HepG2 (cell line): ENCODE results near the gene SETD5. TPM values are rescaled to one million over a fixed set of nuclear protein-coding genes. Genes with fewer than 3 reads are reported as not detected.
A peak's percentile ranks its signal among the peaks of the same experiment; 100 is the strongest.

Source experiments
- ADNP ChIP-seq: sonication (generic); formaldehyde crosslinking; IDR thresholded peaks from 2 replicates; pipeline ENCODE4 v1.4.0; 2020; ENCODE audit warnings: missing genetic modification reagents
- HDAC2 ChIP-seq: sonication (generic); formaldehyde crosslinking; IDR thresholded peaks from 2 replicates; pipeline ENCODE4 v1.4.0; 2020; ENCODE audit warnings: missing genetic modification reagents
- HMG20A ChIP-seq: IDR thresholded peaks from 2 replicates; pipeline ENCODE4 v1.6.1; 2016; ENCODE audit warnings: borderline replicate concordance
- KMT2A ChIP-seq: sonication (generic); formaldehyde crosslinking; IDR thresholded peaks from 2 replicates; pipeline ENCODE4 v1.4.0; 2020; ENCODE audit warnings: missing genetic modification reagents
- NFE2 ChIP-seq: sonication (generic); formaldehyde crosslinking; IDR thresholded peaks from 2 replicates; pipeline ENCODE4 v1.4.0; 2020; ENCODE audit warnings: missing genetic modification reagents
- NFYB ChIP-seq: sonication (generic); formaldehyde crosslinking; IDR thresholded peaks from 2 replicates; pipeline ENCODE4 v1.4.0; 2020; ENCODE audit warnings: missing genetic modification reagents
- SETDB1 ChIP-seq: sonication (generic); formaldehyde crosslinking; IDR thresholded peaks from 2 replicates; pipeline ENCODE4 v1.5.1; 2020; ENCODE audit warnings: missing genetic modification reagents, mild to moderate bottlenecking, borderline replicate concordance
- ZMYM2 ChIP-seq: sonication (generic); formaldehyde crosslinking; IDR thresholded peaks from 2 replicates; pipeline ENCODE4 v1.8.0; 2022; ENCODE audit warnings: mild to moderate bottlenecking, missing genetic modification reagents
- ZNF33A ChIP-seq: sonication (generic); formaldehyde crosslinking; IDR thresholded peaks from 2 replicates; pipeline ENCODE4 v1.5.1; 2020; ENCODE audit warnings: missing genetic modification reagents, mild to moderate bottlenecking, moderate library complexity, borderline replicate concordance
- ZNF446 ChIP-seq: sonication (generic); formaldehyde crosslinking; IDR thresholded peaks from 2 replicates; pipeline ENCODE4 v1.5.0; 2020; ENCODE audit warnings: mild to moderate bottlenecking, missing genetic modification reagents
- ZNF501 ChIP-seq: sonication (generic); formaldehyde crosslinking; IDR thresholded peaks from 2 replicates; pipeline ENCODE4 v1.5.1; 2020; ENCODE audit warnings: mild to moderate bottlenecking, moderate library complexity, missing genetic modification reagents
- ZSCAN21 ChIP-seq: sonication (generic); formaldehyde crosslinking; IDR thresholded peaks from 2 replicates; pipeline ENCODE4 v1.8.0; 2022; ENCODE audit warnings: mild to moderate bottlenecking, missing genetic modification reagents, moderate library complexity, borderline replicate concordance
- polyA plus RNA-seq, 8 experiments: library from polyadenylated mRNA; depleted of rRNA in 3 of 8; stranded (reverse) in 7 of 8; unstranded in 1 of 8; fragments of >200 nt; fragmentation: Illumina TruSeq in 4 of 8; extraction: Trizol in 4 of 8; gene quantifications; 2 replicates each; pipeline versions ENCODE4 v1.2.1 to v1.2.3, GENCODE V29; 2011 to 2016; ENCODE audit warnings: low read depth in 4 of 8, missing spikeins in 1 of 8, mixed read lengths in 1 of 8; ENCODE audit not compliant: insufficient read depth in 1 of 8
- total RNA-seq, 5 experiments: library from RNA; depleted of rRNA; stranded (reverse); fragments of >200 nt; fragmentation: Illumina TruSeq; extraction: Trizol; gene quantifications; 2 replicates each; pipeline ENCODE4 v1.2.3, GENCODE V29; 2016; ENCODE audit warnings: low read depth in 1 of 5
- TF ChIP-seq, protein P1 (sequence below): sonication (generic); formaldehyde crosslinking; IDR thresholded peaks from 2 replicates; pipeline ENCODE4 v1.8.0; 2022; ENCODE audit warnings: mild to moderate bottlenecking, missing genetic modification reagents
- TF ChIP-seq, protein P2 (sequence below): sonication (generic); formaldehyde crosslinking; IDR thresholded peaks from 2 replicates; pipeline ENCODE4 v1.4.0; 2020; ENCODE audit warnings: mild to moderate bottlenecking, missing genetic modification reagents
- TF ChIP-seq, protein P3 (sequence below): sonication (generic); formaldehyde crosslinking; IDR thresholded peaks from 2 replicates; pipeline ENCODE4 v1.5.0; 2020; ENCODE audit warnings: mild to moderate bottlenecking, missing genetic modification reagents, moderate library complexity
- TF ChIP-seq, protein P4 (sequence below): sonication (generic); formaldehyde crosslinking; IDR thresholded peaks from 2 replicates; pipeline ENCODE4 v1.5.0; 2020; ENCODE audit warnings: missing genetic modification reagents, mild to moderate bottlenecking, borderline replicate concordance
- TF ChIP-seq, protein P5 (sequence below): sonication (generic); formaldehyde crosslinking; IDR thresholded peaks from 2 replicates; pipeline ENCODE4 v1.4.0; 2020; ENCODE audit warnings: missing genetic modification reagents
- TF ChIP-seq, protein P6 (sequence below): sonication (generic); formaldehyde crosslinking; IDR thresholded peaks from 2 replicates; pipeline ENCODE4 v1.9.0; 2021; ENCODE audit warnings: mild to moderate bottlenecking, missing genetic modification reagents

Gene SETD5
- total and polyA plus RNA-seq, 2 of the 13 experiments (the other 11 are each of a cell fraction or from before 2014, with no cell fraction given), result 46.8 to 95.8 TPM

DNA sequence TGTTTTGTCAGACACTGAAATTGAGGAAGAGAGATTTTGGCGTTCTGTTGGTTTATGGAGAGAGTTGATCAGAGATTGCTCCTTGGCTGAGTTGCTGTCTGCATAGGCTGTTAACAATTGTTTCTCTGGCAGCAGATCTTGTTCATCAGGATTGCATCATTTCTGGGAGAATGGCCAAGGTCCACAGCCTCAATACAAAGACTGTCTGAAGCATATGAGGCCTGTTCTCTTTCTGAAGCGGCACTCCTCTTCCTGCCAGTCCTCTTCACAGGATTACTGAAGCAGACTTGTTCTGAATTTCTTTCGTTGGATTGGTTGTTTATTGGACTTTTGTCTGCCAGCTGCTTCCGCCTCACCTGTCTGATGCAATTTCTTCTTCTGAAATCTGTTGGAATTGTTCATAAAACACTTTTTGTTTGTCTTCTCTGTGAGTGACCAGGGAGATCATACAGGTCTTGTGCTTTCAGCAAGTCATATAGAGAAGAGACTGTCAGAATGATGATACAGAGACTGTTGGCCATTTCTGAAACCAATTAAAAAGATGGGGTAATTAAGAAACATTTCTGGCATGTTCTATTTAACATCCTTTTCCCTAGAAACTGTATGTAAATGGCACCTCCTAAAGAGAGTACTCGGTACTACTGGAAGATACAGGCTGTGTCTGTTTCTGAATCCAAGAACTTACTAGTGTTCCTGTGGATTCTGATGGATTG, 25.5 kb downstream of the SETD5 start (continued):
- TF ChIP-seq, protein P1, sequence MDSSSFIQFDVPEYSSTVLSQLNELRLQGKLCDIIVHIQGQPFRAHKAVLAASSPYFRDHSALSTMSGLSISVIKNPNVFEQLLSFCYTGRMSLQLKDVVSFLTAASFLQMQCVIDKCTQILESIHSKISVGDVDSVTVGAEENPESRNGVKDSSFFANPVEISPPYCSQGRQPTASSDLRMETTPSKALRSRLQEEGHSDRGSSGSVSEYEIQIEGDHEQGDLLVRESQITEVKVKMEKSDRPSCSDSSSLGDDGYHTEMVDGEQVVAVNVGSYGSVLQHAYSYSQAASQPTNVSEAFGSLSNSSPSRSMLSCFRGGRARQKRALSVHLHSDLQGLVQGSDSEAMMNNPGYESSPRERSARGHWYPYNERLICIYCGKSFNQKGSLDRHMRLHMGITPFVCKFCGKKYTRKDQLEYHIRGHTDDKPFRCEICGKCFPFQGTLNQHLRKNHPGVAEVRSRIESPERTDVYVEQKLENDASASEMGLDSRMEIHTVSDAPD (CRISPR knock-in tag), result no peak
- TF ChIP-seq HMG20A (CRISPR knock-in tag), result peak; percentile 80; the same call in 1 of the 2 replicates
- TF ChIP-seq, protein P2, sequence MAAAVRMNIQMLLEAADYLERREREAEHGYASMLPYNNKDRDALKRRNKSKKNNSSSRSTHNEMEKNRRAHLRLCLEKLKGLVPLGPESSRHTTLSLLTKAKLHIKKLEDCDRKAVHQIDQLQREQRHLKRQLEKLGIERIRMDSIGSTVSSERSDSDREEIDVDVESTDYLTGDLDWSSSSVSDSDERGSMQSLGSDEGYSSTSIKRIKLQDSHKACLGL (CRISPR knock-in tag), result no peak
- TF ChIP-seq, protein P3, sequence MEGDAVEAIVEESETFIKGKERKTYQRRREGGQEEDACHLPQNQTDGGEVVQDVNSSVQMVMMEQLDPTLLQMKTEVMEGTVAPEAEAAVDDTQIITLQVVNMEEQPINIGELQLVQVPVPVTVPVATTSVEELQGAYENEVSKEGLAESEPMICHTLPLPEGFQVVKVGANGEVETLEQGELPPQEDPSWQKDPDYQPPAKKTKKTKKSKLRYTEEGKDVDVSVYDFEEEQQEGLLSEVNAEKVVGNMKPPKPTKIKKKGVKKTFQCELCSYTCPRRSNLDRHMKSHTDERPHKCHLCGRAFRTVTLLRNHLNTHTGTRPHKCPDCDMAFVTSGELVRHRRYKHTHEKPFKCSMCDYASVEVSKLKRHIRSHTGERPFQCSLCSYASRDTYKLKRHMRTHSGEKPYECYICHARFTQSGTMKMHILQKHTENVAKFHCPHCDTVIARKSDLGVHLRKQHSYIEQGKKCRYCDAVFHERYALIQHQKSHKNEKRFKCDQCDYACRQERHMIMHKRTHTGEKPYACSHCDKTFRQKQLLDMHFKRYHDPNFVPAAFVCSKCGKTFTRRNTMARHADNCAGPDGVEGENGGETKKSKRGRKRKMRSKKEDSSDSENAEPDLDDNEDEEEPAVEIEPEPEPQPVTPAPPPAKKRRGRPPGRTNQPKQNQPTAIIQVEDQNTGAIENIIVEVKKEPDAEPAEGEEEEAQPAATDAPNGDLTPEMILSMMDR, result peak; percentile 40
- TF ChIP-seq, protein P4, sequence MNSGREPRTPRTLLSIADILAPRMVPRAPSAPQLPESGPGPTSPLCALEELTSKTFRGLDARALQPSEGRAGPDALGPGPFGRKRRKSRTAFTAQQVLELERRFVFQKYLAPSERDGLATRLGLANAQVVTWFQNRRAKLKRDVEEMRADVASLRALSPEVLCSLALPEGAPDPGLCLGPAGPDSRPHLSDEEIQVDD, result no peak
- TF ChIP-seq ZNF33A, result peak; percentile 74; the same call in 1 of the 2 replicates
- no peak for TF ChIP-seq NFE2 (CRISPR knock-in tag)
- peak; percentile 95 for TF ChIP-seq HDAC2
- TF ChIP-seq, protein P5, sequence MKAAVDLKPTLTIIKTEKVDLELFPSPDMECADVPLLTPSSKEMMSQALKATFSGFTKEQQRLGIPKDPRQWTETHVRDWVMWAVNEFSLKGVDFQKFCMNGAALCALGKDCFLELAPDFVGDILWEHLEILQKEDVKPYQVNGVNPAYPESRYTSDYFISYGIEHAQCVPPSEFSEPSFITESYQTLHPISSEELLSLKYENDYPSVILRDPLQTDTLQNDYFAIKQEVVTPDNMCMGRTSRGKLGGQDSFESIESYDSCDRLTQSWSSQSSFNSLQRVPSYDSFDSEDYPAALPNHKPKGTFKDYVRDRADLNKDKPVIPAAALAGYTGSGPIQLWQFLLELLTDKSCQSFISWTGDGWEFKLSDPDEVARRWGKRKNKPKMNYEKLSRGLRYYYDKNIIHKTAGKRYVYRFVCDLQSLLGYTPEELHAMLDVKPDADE (CRISPR knock-in tag), result no peak
- TF ChIP-seq KMT2A (CRISPR knock-in tag), result 0 out of 2 replicates have a peak, but pooled peaks have one; percentile 57
- peak; percentile 27; the same call in 1 of the 2 replicates for TF ChIP-seq ZSCAN21 (CRISPR knock-in tag)
- no peak for TF ChIP-seq ZMYM2 (CRISPR knock-in tag)
- TF ChIP-seq ZNF446 (CRISPR knock-in tag), result no peak
- TF ChIP-seq ZNF501 (CRISPR knock-in tag), result no peak
- no peak for TF ChIP-seq ADNP (CRISPR knock-in tag)
- no peak for TF ChIP-seq SETDB1 (CRISPR knock-in tag)
- peak; percentile 60 for TF ChIP-seq NFYB (CRISPR knock-in tag)
- TF ChIP-seq, protein P6, sequence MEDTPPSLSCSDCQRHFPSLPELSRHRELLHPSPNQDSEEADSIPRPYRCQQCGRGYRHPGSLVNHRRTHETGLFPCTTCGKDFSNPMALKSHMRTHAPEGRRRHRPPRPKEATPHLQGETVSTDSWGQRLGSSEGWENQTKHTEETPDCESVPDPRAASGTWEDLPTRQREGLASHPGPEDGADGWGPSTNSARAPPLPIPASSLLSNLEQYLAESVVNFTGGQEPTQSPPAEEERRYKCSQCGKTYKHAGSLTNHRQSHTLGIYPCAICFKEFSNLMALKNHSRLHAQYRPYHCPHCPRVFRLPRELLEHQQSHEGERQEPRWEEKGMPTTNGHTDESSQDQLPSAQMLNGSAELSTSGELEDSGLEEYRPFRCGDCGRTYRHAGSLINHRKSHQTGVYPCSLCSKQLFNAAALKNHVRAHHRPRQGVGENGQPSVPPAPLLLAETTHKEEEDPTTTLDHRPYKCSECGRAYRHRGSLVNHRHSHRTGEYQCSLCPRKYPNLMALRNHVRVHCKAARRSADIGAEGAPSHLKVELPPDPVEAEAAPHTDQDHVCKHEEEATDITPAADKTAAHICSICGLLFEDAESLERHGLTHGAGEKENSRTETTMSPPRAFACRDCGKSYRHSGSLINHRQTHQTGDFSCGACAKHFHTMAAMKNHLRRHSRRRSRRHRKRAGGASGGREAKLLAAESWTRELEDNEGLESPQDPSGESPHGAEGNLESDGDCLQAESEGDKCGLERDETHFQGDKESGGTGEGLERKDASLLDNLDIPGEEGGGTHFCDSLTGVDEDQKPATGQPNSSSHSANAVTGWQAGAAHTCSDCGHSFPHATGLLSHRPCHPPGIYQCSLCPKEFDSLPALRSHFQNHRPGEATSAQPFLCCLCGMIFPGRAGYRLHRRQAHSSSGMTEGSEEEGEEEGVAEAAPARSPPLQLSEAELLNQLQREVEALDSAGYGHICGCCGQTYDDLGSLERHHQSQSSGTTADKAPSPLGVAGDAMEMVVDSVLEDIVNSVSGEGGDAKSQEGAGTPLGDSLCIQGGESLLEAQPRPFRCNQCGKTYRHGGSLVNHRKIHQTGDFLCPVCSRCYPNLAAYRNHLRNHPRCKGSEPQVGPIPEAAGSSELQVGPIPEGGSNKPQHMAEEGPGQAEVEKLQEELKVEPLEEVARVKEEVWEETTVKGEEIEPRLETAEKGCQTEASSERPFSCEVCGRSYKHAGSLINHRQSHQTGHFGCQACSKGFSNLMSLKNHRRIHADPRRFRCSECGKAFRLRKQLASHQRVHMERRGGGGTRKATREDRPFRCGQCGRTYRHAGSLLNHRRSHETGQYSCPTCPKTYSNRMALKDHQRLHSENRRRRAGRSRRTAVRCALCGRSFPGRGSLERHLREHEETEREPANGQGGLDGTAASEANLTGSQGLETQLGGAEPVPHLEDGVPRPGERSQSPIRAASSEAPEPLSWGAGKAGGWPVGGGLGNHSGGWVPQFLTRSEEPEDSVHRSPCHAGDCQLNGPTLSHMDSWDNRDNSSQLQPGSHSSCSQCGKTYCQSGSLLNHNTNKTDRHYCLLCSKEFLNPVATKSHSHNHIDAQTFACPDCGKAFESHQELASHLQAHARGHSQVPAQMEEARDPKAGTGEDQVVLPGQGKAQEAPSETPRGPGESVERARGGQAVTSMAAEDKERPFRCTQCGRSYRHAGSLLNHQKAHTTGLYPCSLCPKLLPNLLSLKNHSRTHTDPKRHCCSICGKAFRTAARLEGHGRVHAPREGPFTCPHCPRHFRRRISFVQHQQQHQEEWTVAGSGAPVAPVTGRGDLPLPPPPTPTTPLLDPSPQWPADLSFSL (CRISPR knock-in tag), result no peak
